ENCODE results near the gene LRRC31.

LRRC31 gene

DNA sequence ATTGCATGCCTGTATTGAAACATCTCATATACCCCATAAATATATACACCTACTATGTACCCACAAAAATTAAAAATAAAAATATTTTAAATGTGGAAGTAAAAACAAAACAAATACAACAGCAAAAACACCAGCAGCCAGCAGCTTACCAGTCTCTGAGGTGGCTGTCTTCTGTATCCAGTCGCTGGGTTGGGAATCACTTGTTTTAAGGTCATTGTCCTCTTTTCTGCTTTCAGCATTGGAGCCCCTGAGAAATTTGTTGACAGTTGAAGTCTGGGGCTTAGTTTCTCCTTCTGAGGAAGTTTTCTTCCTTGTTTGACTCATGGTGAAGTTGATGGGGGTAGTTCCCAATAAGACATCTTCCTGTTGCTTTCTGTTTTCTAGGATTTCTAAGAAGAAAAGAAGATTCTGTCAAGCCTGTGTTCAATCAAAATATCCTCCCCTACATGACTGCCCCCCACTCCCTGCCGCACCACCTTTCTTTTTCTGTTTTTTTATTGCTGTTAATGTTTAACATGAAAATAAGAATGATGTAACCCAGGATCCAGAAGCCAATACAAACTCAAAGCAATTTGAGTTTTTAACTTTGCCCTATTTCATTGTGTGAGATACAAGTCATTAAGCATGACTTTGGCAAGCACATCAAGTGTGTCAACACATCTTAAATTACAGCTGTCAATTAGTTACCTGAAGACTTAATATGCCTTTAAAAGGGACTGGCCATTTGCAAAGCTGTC, at the start of gene LRRC31:
TSS of gene LRRC31 (minus strand) at position 452 of the 737 bp plus-strand sequence. CDS start at position 324, 128 bp downstream.
- peaks cover 31% of the 10 kb centered on the region for H3K4me1 Mint-ChIP-seq (ENCODE audit: low read depth)
- H3K36me3 Mint-ChIP-seq = no peaks in the 10 kb centered on the region
- H3K9me3 Mint-ChIP-seq (ENCODE audit: low read depth) = no peaks in the 10 kb centered on the region
- no peak within 1 kb of the TSS for H3K27ac Mint-ChIP-seq
- no peak within 1 kb of the TSS for H3K4me3 Mint-ChIP-seq
- H3K27me3 Mint-ChIP-seq = no peaks in the 10 kb centered on the region

DNA sequence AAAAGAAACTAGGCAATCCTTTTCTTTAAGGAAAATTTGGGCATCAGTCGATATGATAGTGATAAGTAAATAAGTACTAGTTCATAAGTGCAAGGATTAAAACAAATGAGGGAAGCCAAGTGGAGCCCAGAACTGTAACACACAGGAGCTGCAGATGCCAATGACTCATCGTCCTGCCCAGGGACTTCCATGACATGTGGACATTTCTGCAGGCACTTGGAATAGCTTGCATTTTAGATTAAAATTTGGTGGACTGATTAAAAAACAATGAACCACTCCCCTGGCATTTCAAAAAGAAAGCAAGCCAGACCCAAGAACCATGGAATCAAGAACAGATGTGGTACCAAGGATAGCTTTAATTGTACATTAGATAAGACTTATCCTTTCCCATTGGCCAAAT, 44.6 kb upstream of the LRRC31 start:
- H3K27me3 Mint-ChIP-seq = no peaks in the 10 kb centered on the region
- H3K4me3 Mint-ChIP-seq = no peak overlapping the region
- H3K9me3 Mint-ChIP-seq (ENCODE audit: low read depth) = no peaks in the 10 kb centered on the region
- no peaks in the 10 kb centered on the region for H3K4me1 Mint-ChIP-seq (ENCODE audit: low read depth)
- H3K36me3 Mint-ChIP-seq = no peaks in the 10 kb centered on the region
- H3K27ac Mint-ChIP-seq = no peak overlapping the region

DNA sequence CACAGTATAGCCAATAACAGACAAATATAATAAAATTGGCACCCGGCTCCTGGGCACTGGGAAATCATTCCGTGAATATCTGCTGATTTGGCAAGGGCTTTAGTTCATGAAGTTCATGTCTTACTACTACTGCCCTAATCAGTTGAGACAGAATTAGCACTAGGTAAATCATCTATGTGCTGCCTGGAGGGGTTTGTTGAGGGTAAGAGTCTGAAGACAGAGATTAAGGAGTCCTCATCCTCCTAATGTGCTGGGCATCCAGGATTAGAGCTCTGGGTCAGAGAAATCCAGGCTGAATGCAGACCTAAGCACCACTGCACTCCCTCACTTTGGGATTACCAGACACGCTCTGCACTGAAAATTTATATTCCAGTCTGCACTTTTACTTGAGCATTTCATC, 43.6 kb upstream of the LRRC31 start:
- no peaks in the 10 kb centered on the region for H3K4me1 Mint-ChIP-seq (ENCODE audit: low read depth)
- H3K4me3 Mint-ChIP-seq = no peak overlapping the region
- no peaks in the 10 kb centered on the region for H3K27me3 Mint-ChIP-seq
- no peak overlapping the region for H3K27ac Mint-ChIP-seq
- no peaks in the 10 kb centered on the region for H3K9me3 Mint-ChIP-seq (ENCODE audit: low read depth)
- H3K36me3 Mint-ChIP-seq = no peaks in the 10 kb centered on the region

DNA sequence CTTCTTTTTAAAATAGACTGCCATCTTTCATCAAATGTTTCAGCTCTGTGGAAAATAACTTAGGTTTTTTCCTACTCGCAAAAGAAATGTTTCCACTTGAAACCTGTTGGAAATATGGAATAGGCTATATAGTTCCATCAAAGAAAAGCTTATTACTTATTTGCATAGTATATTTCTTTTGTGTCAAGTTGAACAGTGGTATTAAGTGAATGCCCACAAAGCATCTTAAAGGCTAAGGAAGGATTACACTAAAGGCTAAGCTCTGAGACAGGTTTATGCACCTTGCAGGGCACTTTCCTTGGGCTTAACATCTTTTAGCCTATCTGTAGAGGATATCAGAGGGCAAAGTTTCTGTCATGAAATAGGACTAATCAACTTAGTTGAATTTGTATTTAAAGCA, 41.5 kb upstream of the LRRC31 start, which contains the start of gene SAMD7:
TSS of gene SAMD7 (plus strand) at position 301 of the 400 bp plus-strand sequence. CDS start 7,927 bp downstream, outside the sequence.
- Mint-ChIP-seq H3K36me3 (no peaks in the 10 kb centered on the region), H3K4me1 (ENCODE audit: low read depth) (no peaks in the 10 kb centered on the region), H3K27me3 (no peaks in the 10 kb centered on the region), H3K9me3 (ENCODE audit: low read depth) (no peaks in the 10 kb centered on the region), H3K27ac (no peak within 1 kb of the TSS), H3K4me3 (no peak within 1 kb of the TSS)

DNA sequence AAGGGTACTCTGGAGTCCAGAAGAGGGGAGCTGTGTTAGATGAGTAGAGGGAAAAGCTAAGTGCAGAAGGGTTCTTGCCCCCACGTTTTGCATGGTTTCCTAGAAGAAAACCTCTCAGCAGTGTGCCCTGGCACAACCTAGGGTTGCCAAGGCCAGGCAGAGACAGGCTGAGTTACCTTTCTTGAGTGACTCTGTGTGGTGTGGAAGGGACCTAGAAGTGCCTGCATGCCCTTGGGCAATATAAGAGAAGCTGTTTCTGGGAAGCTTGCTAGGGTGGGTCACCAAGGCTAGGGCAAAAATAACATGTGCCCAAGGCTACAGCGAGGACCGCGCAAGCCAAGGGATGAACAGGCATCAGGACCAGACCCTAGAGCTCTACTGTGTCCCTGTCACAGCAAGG, 38.2 kb upstream of the LRRC31 start:
- peaks cover 3% of the 10 kb centered on the region for H3K36me3 Mint-ChIP-seq
- H3K4me3 Mint-ChIP-seq = no peak overlapping the region
- no peaks in the 10 kb centered on the region for H3K9me3 Mint-ChIP-seq (ENCODE audit: low read depth)
- no peaks in the 10 kb centered on the region for H3K4me1 Mint-ChIP-seq (ENCODE audit: low read depth)
- no peak overlapping the region for H3K27ac Mint-ChIP-seq
- H3K27me3 Mint-ChIP-seq = peaks cover 4% of the 10 kb centered on the region

DNA sequence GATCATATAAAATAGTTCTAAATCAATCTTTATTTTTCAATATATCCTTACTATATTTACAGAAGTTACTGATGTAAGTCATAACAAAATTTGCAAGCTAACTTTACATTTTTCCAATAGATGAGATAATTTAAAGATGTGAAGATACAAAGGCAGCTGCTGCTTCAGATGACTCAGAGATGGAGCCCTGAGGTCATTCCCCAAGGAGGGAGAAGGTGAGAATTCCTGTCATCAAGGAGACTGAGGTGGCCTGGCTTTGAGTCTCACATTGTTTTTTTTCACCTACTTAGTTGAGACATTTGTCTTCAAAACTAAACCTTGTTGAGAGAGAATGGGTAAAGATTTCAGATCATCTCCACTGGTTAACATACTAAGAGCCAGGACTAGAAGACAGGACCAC, 37.7 kb upstream of the LRRC31 start:
- Mint-ChIP-seq H3K27me3 (peaks cover 4% of the 10 kb centered on the region), H3K4me3 (no peak overlapping the region), H3K9me3 (ENCODE audit: low read depth) (no peaks in the 10 kb centered on the region), H3K27ac (no peak overlapping the region), H3K4me1 (ENCODE audit: low read depth) (no peaks in the 10 kb centered on the region), H3K36me3 (peaks cover 3% of the 10 kb centered on the region)

DNA sequence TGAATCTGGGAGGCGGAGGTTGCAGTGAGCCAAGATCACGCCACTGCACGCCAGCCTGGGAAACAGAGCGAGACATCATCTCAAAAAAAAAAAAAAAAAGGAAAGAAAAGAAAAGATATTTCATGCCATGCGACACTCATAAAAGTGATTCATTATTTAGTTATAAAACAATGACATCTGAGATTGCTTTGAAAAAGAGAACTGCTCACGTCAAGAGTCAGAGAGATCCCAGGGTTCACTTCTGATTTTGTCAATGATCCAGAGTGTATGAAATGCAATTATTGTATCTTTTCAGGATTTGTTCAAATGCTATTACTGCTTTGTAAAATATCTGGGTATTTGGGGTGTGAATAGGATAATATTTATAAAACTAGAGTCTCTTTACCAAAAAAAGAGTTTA, 35.7 kb upstream of the LRRC31 start:
- peaks cover 4% of the 10 kb centered on the region for H3K27me3 Mint-ChIP-seq
- peaks cover 10% of the 10 kb centered on the region for H3K9me3 Mint-ChIP-seq (ENCODE audit: low read depth)
- H3K4me1 Mint-ChIP-seq (ENCODE audit: low read depth) = no peaks in the 10 kb centered on the region
- no peak overlapping the region for H3K4me3 Mint-ChIP-seq
- H3K27ac Mint-ChIP-seq = no peak overlapping the region
- H3K36me3 Mint-ChIP-seq = peaks cover 5% of the 10 kb centered on the region

DNA sequence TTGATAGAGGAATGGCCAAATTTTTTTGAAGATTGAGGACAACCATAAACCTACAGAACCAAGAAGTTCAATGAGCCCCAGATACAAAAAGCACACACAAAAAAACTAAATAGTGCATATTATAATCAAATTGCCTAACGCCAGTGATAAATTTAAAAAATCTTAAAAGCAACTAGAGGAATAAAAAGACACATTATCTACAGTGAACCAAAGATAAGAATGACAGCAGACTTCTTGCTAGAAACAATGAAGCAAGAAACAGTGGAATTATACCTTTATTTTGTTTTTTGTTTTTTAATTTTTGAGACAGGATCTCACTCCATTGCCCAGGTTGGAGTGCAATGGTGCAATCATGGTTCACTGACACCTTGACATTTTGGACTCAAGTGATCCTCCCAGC, 31.7 kb upstream of the LRRC31 start:
- Mint-ChIP-seq H3K27ac (no peak overlapping the region), H3K4me3 (no peak overlapping the region), H3K36me3 (peaks cover 5% of the 10 kb centered on the region), H3K27me3 (peaks cover 4% of the 10 kb centered on the region), H3K4me1 (ENCODE audit: low read depth) (no peaks in the 10 kb centered on the region), H3K9me3 (ENCODE audit: low read depth) (peaks cover 11% of the 10 kb centered on the region)

DNA sequence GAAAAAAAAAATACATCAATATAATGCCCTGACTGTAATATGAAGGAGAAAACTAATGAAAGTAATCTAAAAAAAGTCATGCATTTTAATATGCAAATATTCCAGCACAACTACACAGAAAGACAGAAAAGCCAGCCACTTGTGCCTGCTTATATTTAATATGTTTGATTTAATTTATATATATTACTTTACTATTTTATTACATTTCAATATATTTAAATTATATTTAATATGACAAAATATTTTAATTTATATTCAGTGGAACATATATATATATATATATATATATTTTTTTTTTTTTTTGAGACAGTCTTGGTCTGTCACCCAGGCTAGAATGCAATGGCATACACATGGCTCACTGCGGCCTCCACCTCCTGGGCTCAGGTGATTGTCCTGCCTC, 27.5 kb upstream of the LRRC31 start:
- H3K27me3 Mint-ChIP-seq = no peaks in the 10 kb centered on the region
- peaks cover 2% of the 10 kb centered on the region for H3K36me3 Mint-ChIP-seq
- H3K27ac Mint-ChIP-seq = no peak overlapping the region

DNA sequence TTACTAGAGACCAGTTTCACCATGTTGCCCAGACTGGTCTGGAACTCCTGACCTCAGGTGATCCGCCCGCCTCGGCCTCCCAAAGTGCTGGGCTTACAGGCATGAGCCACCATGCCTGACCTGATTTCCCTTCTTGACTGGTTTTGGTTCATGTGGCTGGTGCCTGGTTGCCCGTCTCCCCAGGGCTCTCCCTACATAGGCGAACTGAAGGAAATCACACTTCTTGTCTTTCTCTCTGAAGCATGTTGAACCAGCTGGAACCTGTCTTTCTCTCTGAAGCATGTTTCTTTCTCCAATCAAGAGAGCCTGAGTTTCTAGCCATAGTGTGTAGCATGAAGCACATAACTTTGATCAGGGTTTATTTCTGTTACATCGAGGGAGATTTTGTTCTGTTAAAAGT, 25.3 kb upstream of the LRRC31 start:
- Mint-ChIP-seq H3K27me3 (no peaks in the 10 kb centered on the region), H3K27ac (no peak overlapping the region), H3K36me3 (no peaks in the 10 kb centered on the region), H3K4me1 (ENCODE audit: low read depth) (no peaks in the 10 kb centered on the region), H3K4me3 (no peak overlapping the region), H3K9me3 (ENCODE audit: low read depth) (no peaks in the 10 kb centered on the region)

More for the DNA sequence above, 27.5 kb upstream of the LRRC31 start:
- Mint-ChIP-seq H3K9me3 (ENCODE audit: low read depth) (peaks cover 11% of the 10 kb centered on the region), H3K4me1 (ENCODE audit: low read depth) (no peaks in the 10 kb centered on the region), H3K4me3 (no peak overlapping the region)

DNA sequence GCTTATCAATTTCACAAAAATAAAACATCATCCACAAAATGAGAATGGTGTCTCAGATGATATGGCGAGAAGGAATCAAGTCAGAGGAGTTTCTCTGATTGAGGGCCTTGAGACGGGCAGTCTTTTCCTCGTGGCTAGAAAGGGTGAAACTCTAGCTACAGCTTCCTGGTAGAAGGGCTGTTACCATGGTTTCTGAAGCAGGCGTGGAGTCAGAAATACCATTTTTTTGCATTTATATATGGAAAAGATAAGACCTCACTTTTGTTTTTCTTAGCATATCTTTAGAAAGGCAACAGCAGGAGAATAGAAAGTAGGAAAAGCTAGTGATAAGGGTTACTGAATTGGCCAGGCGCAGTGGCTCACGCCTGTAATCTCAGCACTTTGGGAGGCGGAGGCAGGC, 24.4 kb upstream of the LRRC31 start:
- H3K9me3 Mint-ChIP-seq (ENCODE audit: low read depth) = no peaks in the 10 kb centered on the region
- H3K36me3 Mint-ChIP-seq = no peaks in the 10 kb centered on the region
- H3K4me1 Mint-ChIP-seq (ENCODE audit: low read depth) = no peaks in the 10 kb centered on the region
- no peak overlapping the region for H3K27ac Mint-ChIP-seq
- H3K27me3 Mint-ChIP-seq = no peaks in the 10 kb centered on the region
- no peak overlapping the region for H3K4me3 Mint-ChIP-seq

DNA sequence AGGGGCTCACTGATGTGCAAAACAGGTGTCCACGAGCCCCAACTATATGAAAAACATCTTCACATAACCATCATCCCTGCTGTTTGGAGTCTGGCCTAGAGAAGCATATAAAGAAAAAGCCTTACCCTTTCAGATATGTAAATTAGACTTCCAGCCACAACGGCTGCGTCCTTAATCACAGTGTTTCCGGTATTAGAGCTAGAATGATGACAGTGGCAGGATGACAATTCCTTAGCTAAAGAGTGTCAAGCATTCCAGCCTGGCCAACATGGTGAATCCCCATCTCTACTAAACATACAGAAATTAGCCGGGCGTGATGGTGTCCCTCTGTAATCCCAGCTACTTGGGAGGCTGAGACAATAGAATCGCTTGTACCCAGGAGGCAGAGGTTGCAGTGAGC, 22.2 kb upstream of the LRRC31 start:
- H3K4me3 Mint-ChIP-seq = no peak overlapping the region
- H3K27me3 Mint-ChIP-seq = no peaks in the 10 kb centered on the region
- H3K9me3 Mint-ChIP-seq (ENCODE audit: low read depth) = no peaks in the 10 kb centered on the region
- no peak overlapping the region for H3K27ac Mint-ChIP-seq
- no peaks in the 10 kb centered on the region for H3K4me1 Mint-ChIP-seq (ENCODE audit: low read depth)
- no peaks in the 10 kb centered on the region for H3K36me3 Mint-ChIP-seq

DNA sequence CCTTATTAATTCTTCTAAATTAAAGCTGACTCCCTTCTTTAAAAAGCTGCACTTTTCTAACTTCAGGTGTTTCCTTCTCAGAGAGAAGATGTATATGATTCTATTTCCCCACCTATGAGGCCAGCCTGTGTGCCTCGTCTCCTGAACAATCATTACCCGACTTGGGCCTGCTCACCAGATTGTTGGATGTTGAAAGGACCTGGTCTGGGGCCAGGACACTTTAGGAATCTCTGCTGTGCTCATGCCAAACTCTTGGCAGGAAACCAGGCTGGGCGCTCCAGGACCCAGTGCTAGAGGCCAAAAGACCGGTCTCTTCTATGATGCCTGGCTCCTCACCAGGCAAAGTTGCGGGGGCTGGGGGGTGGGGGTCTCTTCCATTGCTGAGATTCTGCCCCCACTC, 16.9 kb upstream of the LRRC31 start:
- Mint-ChIP-seq H3K4me1 (ENCODE audit: low read depth) (no peaks in the 10 kb centered on the region), H3K4me3 (no peak overlapping the region), H3K27me3 (no peaks in the 10 kb centered on the region), H3K27ac (no peak overlapping the region), H3K9me3 (ENCODE audit: low read depth) (no peaks in the 10 kb centered on the region), H3K36me3 (no peaks in the 10 kb centered on the region)

DNA sequence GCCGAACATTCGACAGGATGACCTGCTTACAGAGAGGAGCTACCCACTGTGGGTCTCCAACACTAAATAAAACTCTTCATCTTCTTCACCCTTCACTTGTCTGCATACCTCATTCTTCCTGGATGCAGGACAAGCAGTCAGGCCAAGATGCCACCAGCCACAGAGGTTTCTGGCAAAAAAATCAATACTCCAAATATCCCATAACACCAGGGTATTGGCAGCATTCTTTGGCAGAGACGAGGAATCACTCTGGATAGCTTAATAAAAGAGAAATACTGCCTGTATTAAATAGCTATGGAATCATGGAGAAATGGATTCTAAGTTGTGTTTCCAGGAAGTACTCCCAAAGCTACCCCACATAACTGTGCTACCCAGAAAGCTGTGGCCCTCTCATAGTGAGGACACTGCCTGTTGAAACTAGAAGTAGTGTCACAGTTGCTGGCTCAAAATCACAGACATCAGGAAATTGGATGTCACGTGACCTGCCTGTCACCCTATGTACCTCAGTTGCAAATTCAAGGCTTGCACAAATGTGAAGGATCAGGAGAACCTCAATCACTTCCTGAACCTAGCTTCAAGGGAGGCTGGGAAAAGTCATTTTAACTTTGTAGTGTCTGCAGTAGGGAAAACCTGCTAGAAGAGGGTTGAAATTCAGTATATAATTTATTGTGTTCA, 11.0 kb upstream of the LRRC31 start:
- Mint-ChIP-seq H3K9me3 (ENCODE audit: low read depth) (no peaks in the 10 kb centered on the region), H3K36me3 (no peaks in the 10 kb centered on the region), H3K4me3 (no peak overlapping the region), H3K27ac (no peak overlapping the region), H3K4me1 (ENCODE audit: low read depth) (no peaks in the 10 kb centered on the region), H3K27me3 (no peaks in the 10 kb centered on the region)

DNA sequence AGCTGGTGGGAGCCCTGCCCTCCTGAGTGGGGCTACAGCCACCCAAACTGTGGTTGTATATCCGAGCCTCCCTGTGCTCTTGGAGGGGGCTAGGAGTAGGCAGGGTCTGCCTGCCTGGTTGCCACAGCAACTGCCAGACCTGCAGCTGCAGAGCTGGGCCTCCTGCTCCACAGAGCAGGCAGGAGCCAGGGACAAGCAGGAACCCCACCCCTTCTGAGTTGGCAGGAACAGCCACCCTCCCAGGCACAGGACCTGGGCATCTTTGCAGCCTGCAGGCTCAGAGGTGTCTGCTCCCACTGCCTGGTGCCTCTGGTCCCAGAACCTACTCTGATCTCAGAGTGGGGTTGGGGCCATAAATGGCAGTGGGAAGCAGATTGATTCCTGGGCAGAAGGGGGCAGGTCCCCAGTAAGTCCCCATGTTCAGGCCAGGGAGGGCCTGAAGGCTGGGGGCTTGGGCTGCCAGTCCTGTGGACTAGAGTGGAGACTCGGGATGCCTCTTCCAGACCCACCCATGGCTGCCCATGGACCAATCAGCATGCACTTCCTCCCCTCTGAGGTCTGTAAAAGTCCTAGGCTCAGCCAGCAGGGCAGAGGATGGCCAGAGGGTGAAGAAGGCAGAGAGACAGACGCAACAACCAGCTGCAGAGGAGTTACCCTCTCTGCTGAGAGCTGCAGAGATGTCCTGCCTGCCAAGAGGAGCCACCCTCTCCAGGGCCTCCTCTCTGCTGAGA, 10.3 kb upstream of the LRRC31 start:
- Mint-ChIP-seq H3K4me3 (no peak overlapping the region), H3K27me3 (no peaks in the 10 kb centered on the region), H3K4me1 (ENCODE audit: low read depth) (no peaks in the 10 kb centered on the region)

More for the DNA sequence above, 10.3 kb upstream of the LRRC31 start:
- Mint-ChIP-seq H3K27ac (no peak overlapping the region), H3K36me3 (no peaks in the 10 kb centered on the region), H3K9me3 (ENCODE audit: low read depth) (no peaks in the 10 kb centered on the region)

Measured in activated naive CD8-positive, alpha-beta T cell (primary cell).